ENCODE data around the gene SPACDR.

Gene SPACDR

GRCh38 chr7:100484673-100485045 lies 20.6 kb upstream of the SPACDR start:
- DNase-seq, result no peak

GRCh38 chr7:100483722-100484672 lies 19.9 kb upstream of the SPACDR start, which contains the start of gene NYAP1:
TSS of gene NYAP1 (plus strand) at chr7:100483927. CDS start at chr7:100485312, 1,385 bp downstream.
- DNase-seq, result peak; percentile 9 to 53

GRCh38 chr7:100483090-100483721 lies 19.1 kb upstream of the SPACDR start:
- DNase-seq, result no peak

GRCh38 chr7:100482728-100483089 lies 18.6 kb upstream of the SPACDR start:
- no peak for DNase-seq

GRCh38 chr7:100481466-100481865 lies 17.4 kb upstream of the SPACDR start:
- no peak for DNase-seq

GRCh38 chr7:100478958-100479660 lies 15.0 kb upstream of the SPACDR start, which contains the start of gene TSC22D4:
TSS of gene TSC22D4 (minus strand) at chr7:100479214. CDS start at chr7:100478038, 1,176 bp downstream.
- DNase-seq, result peak; percentile 69 to 92

- DNase-seq, result no peak
These were observed 13.8 kb upstream of the SPACDR start for GRCh38 chr7:100477871-100478267.

GRCh38 chr7:100476903-100477870 lies 13.1 kb upstream of the SPACDR start:
- no peak for DNase-seq

- DNase-seq, result no peak
These were observed 12.2 kb upstream of the SPACDR start for GRCh38 chr7:100476101-100476780.

- DNase-seq, result no peak
These were observed 11.5 kb upstream of the SPACDR start for GRCh38 chr7:100475549-100475948.

- no peak for DNase-seq
These were observed 8.9 kb upstream of the SPACDR start for GRCh38 chr7:100472854-100473499.

- DNase-seq, result no peak
These were observed 8.2 kb upstream of the SPACDR start for GRCh38 chr7:100472121-100472851.

- DNase-seq, result no peak
These were observed 7.0 kb upstream of the SPACDR start for GRCh38 chr7:100471021-100471420.

GRCh38 chr7:100469227-100470044 lies 5.4 kb upstream of the SPACDR start:
- DNase-seq, result peak in 1 of 2 experiments; percentile 31

- DNase-seq, result no peak
These were observed 3.7 kb upstream of the SPACDR start for GRCh38 chr7:100467638-100468373.

GRCh38 chr7:100466653-100467605 lies 2.9 kb upstream of the SPACDR start:
- DNase-seq, result no peak

- no peak for DNase-seq
These were observed 1.7 kb upstream of the SPACDR start for GRCh38 chr7:100465702-100466311.
